Cardiac muscle cell (in vitro differentiated cells and primary cell): Measurements from ENCODE around the gene SLCO2A1. TPM values are rescaled to one million over a fixed set of nuclear protein-coding genes. Genes with fewer than 3 reads are reported as not detected.

ENCODE experiments used
- DNase-seq, 2 donors: peaks; one replicate each; pipeline versions ENCODE4 v3.0.0 to v3.0.0-alpha.2; 2010 to 2017; ENCODE audit warnings: low read depth in 1 of 2, low spot score in 1 of 2
- H3K27ac ChIP-seq: fragments of 200-600 bp; sonication (generic); 2 replicates; pipeline ENCODE4 v1.5.1; 2016
- H3K27me3 ChIP-seq: fragments of 200-600 bp; sonication (generic); 2 replicates; pipeline ENCODE4 v1.6.0; 2016; ENCODE audit warnings: control low read depth
- H3K36me3 ChIP-seq: fragments of 200-600 bp; sonication (generic); 2 replicates; pipeline ENCODE4 v1.5.1; 2016; ENCODE audit warnings: control low read depth
- H3K4me1 ChIP-seq: fragments of 200-600 bp; sonication (generic); 2 replicates; pipeline ENCODE4 v1.8.1; 2017; ENCODE audit warnings: low read depth, mild to moderate bottlenecking, mixed run types
- H3K4me3 ChIP-seq: fragments of 200-600 bp; sonication (generic); 2 replicates; pipeline ENCODE4 v1.5.1; 2016; ENCODE audit warnings: mild to moderate bottlenecking
- H3K9me3 ChIP-seq: fragments of 200-600 bp; sonication (generic); 2 replicates; pipeline ENCODE4 v1.5.1; 2017; ENCODE audit warnings: low read depth, mild to moderate bottlenecking, control low read depth
- polyA plus RNA-seq: library from polyadenylated mRNA; unstranded; fragments of >200 nt; fragmentation: Nextera tagmentation; extraction: Ambion mirVana; gene quantifications from 2 replicates; pipeline ENCODE4 v1.2.1, GENCODE V29; 2016
- total RNA-seq: library from RNA; depleted of rRNA; stranded (reverse); fragments of >200 nt; gene quantifications from 2 replicates; pipeline ENCODE4 v1.2.3, GENCODE V29; 2016
- TF ChIP-seq, protein P1 (sequence below): IDR thresholded peaks from 2 replicates; pipeline ENCODE4 v1.5.1; 2012; ENCODE audit warnings: low read depth, mild to moderate bottlenecking, low read length

Gene SLCO2A1
- total and polyA plus RNA-seq, 2 experiments from 2014 or later: 5.1 to 6.1 TPM

DNA sequence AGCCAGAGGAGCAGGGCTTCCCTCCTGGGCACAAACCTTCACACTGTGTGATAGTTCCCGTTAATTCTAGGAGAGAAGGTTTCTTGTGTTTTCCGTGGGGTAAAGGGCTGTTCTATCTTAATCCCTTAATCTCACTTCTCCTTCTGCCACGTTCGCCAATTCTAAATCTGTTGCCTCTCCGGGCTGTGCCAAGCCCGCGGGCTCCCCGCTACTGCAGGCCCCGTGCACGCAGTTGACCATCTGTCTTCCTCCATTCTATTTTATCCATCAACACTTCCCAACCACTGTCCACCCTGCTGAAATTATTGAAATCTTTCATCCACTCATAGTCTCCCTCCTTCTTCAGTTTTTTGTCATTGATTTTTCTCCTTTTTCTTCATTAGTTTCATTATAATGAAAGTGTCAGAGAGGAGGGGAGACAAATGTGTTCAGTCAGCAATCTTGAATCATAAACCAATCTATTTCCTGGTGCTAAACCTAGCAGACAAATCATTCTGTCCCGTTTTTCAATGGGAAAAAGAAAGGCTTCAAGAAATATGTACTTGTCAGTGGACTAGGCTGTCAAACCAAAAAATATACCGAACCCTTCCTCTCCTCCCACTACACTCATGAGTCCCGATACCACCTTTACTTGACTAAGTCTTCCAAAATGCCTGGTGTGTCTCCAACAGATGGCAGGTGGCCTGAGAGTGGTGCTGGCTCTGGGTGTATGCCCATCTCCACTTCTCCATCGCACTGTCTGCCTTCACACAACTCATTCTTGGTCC is 39.6 kb downstream of the SLCO2A1 start:
- no peak for DNase-seq
- no peak overlapping the region for H3K4me3 ChIP-seq
- H3K27me3 ChIP-seq: no peaks in the 10 kb centered on the region
- no peak overlapping the region for H3K27ac ChIP-seq
- H3K4me1 ChIP-seq: peaks cover 24% of the 10 kb centered on the region
- H3K36me3 ChIP-seq: no peaks in the 10 kb centered on the region
- TF ChIP-seq, protein P1, sequence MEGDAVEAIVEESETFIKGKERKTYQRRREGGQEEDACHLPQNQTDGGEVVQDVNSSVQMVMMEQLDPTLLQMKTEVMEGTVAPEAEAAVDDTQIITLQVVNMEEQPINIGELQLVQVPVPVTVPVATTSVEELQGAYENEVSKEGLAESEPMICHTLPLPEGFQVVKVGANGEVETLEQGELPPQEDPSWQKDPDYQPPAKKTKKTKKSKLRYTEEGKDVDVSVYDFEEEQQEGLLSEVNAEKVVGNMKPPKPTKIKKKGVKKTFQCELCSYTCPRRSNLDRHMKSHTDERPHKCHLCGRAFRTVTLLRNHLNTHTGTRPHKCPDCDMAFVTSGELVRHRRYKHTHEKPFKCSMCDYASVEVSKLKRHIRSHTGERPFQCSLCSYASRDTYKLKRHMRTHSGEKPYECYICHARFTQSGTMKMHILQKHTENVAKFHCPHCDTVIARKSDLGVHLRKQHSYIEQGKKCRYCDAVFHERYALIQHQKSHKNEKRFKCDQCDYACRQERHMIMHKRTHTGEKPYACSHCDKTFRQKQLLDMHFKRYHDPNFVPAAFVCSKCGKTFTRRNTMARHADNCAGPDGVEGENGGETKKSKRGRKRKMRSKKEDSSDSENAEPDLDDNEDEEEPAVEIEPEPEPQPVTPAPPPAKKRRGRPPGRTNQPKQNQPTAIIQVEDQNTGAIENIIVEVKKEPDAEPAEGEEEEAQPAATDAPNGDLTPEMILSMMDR: no peak
- H3K9me3 ChIP-seq: no peaks in the 10 kb centered on the region

DNA sequence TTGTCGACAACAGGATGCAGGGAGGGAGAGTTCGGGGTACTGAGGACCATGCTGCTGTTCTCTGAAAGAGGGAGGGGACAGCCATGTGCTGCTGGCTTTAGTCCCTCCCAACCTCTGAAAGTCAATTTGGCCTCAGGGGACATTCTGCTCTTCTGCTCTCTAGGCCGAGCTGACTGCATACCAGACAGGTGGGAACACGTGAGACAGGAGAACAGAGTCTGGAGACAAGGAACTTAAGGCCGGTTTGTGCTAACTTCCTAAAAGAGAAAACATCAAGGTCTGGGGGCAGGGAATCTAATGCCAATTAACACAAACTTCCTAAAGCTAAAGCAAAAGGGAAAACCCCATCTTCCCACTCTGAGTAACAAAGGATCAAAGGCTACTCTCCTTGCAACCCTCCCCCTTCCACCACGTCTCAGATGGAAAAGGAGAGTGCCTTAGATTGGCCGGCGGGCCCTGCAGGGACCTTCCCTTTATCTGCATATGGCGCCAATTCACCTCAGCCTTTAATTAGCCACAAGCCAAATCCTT is 41.0 kb downstream of the SLCO2A1 start:
- H3K4me3 ChIP-seq: no peak overlapping the region

DNA sequence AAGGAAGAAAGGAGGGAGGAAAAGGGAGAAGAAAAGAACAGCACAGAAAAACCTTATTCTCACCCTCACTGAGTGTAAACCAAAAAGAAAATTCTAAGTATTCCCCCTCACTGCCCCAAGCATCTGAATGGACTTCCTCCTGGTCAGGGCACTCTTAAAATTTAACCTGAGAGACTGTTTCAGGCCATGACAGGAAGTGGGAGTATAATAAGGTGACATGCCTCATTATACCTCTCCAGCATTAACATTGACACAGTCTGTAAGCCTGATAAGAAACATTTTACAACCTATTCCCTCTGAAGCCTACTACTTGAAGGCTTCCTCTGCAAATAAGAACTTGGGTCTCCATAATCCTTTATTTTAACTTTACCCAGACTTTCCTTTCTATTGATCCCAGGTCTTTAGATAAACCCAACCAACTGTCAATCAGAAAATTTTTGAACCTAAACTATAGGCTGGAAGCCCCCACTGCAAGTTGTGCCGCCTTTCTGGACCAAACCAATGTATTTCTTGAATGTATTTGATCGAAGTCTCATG is 41.7 kb downstream of the SLCO2A1 start:
- no peak for DNase-seq
- TF ChIP-seq, protein P1: no peak

More for the DNA sequence above, 41.0 kb downstream of the SLCO2A1 start:
- no peaks in the 10 kb centered on the region for H3K27me3 ChIP-seq
- no peak overlapping the region for H3K27ac ChIP-seq
- TF ChIP-seq, protein P1: no peak
- H3K36me3 ChIP-seq: no peaks in the 10 kb centered on the region
- H3K9me3 ChIP-seq: no peaks in the 10 kb centered on the region
- H3K4me1 ChIP-seq: peaks cover 24% of the 10 kb centered on the region
- no peak for DNase-seq

DNA sequence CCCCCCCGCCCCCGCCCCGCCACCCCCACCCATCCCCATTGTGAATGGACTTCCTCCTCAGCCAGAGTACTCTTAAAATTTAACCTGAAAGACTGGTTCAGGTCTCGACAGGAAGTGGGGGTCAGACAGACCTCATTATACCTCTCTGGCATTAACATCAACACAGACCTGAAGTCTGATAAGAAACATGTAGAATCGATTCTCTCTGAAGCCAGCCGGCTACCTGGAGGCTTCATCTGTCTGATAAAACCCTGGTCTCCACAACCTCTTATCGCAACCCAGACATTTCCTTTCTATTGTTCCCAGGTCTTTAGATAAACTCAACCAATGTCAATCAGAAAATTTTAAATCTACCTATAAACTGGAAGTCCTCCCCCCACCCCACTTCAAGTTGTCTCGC is 42.6 kb downstream of the SLCO2A1 start:
- Histone ChIP-seq H3K4me3 (no peak overlapping the region), H3K9me3 (no peaks in the 10 kb centered on the region), H3K4me1 (peaks cover 13% of the 10 kb centered on the region), H3K36me3 (no peaks in the 10 kb centered on the region), H3K27ac (no peak overlapping the region), H3K27me3 (no peaks in the 10 kb centered on the region)
- DNase-seq: no peak
- TF ChIP-seq, protein P1: no peak

More for the DNA sequence above, 41.7 kb downstream of the SLCO2A1 start:
- Histone ChIP-seq H3K27ac (no peak overlapping the region), H3K27me3 (no peaks in the 10 kb centered on the region), H3K4me3 (no peak overlapping the region), H3K4me1 (peaks cover 22% of the 10 kb centered on the region), H3K36me3 (no peaks in the 10 kb centered on the region), H3K9me3 (no peaks in the 10 kb centered on the region)

DNA sequence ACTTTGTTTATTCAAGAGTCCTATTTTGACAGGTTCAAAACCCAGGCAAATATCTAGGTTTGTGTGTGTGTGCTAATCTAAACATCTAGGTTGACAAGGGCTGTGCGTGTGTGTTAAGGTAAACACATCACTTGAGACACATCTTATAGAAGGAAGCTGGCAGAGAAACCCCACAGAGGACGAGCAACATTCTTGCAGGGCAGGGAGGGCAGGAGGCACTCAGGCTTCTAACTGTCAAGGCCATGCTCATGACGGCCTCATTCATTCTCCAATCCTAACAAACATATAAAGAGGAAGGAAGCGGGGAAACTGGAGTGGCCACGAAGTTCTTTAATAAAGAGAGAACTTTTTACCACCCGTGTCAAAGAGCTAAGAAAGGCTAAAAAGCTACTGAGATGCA is 43.4 kb downstream of the SLCO2A1 start:
- no peaks in the 10 kb centered on the region for H3K27me3 ChIP-seq
- no peak overlapping the region for H3K27ac ChIP-seq
- peaks cover 8% of the 10 kb centered on the region for H3K4me1 ChIP-seq
- no peaks in the 10 kb centered on the region for H3K9me3 ChIP-seq
- H3K36me3 ChIP-seq: no peaks in the 10 kb centered on the region
- TF ChIP-seq, protein P1: no peak
- no peak overlapping the region for H3K4me3 ChIP-seq
- no peak for DNase-seq
